NCI-H345 (cell line): ENCODE results near the gene SLC4A11.
"Not testable (repeated sequence)": the region's sequence is repeated elsewhere in the genome, so short reads cannot be mapped to it uniquely, and the experiment has no call there.

Experiments used
- DNase-seq: peaks from one replicate; lab custom pipeline; 2025; lab: John Stamatoyannopoulos, UW

Gene SLC4A11

DNA sequence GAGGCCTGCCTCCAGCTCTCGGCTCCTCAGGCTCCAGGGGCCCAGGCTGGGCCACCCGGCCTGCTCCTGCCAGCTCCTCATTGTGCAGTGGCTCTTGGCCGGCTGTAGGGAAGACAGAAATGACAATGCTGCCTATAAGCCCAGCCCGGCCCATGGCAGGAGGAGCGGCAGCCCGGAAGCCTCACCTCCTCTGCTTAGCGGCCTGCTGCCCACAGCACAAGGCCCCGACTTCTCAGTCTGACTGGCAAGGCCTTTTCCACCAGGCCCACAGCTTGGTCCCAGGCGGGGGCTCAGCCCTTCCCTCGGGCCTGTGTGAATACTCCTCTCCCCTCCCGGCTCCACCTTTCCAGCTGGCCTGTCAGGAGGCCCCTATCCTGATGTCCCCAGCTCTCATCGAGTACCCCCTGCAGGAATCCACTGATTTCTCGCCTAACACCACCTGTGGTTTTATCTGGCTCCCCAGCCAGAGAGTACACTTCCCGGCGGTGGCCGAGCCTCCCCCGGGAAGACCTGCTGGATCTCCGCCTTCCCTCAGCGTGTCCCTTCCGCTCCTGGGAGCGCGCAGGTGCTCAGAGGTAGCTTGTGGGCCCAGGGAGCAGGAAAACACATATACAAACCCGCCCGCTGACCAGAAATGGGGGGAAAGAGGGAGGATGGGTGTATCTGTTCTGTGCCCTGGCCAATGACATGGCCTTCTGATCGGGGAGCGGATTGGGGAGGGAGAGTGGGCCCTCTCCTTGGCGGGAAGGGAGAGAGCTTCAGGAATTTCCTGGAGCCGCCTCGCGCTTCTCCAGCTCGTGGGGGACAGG is 35.5 kb downstream of the SLC4A11 start:
- peak; percentile 51 for DNase-seq

DNA sequence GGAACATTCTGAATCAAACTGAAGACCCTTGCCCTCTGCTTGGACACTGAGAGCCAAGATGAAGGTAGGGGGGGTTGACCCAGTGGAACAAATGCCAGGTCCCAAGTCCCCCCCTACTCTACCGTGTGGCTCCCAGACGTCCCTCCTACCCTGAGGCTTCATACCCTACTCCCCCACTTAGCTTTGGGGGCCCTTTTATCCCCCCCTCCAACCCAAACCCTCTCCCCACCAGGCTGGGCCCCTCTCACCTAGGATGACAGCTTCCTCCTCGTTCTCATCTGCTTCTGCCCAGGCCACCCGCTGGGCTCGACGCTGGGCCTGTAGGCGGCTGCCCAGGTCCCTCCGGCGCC is 36.0 kb downstream of the SLC4A11 start:
- peak; percentile 17 for DNase-seq

GRCh38 chr20:3199976-3200755 is 38.8 kb downstream of the SLC4A11 start:
- no peak for DNase-seq

DNA sequence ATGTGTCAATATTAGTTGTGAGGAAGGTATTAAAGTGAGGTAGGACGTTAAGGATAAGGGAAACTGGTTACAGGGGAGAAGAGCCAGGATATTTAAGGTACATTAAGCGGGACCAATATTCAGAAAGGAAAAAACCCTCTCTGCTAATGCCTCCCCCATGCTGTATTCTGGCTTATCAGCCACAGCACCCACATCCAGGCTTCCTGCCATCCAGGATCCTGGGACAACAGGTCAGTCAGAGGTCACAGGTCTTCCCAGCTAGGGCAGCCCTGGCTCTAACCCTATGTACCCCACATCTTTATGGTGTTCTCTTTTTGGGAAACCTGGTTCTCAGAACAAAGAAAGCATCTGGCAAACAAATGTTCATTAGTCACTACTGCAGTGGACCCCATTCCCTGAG is 39.8 kb downstream of the SLC4A11 start:
- no peak for DNase-seq

- DNase-seq = no peak
These were observed 43.3 kb downstream of the SLC4A11 start for GRCh38 chr20:3195590-3196237.

DNA sequence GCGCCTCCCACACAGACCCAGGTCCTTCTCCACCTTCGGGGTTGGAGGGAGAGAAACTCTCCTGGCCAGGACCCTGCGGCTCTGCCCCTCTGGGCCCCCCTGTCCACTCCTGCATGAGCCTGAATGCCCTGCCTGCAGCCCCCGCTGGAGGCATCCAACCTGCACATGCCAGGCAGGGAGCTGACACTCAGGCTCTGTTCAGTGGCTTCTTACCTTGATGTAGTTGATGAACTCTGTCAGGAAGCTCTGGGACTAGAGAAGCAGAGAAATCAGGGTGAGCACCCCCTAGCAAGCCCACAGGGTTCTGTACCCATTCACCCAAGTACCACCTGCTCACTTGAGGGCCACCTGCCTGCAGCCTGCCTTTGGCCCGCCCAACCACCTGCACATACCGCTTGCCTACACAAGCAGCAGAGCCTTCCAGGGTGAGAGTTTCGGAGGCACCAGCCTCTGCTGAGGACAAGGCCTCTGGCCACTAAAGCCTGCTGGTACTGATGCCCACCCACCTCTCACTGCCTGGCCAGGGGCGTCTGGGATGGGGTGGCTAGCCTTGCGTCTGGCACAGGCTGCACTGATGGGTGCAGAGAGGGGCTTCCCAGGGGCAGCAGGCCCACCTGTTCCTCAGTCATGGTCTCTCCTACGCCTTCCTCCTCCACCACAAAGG is 44.2 kb downstream of the SLC4A11 start:
- peak; percentile 46 for DNase-seq

- DNase-seq = no peak
These were observed 45.0 kb downstream of the SLC4A11 start for GRCh38 chr20:3193806-3194616.

GRCh38 chr20:3192226-3193015 is 46.6 kb downstream of the SLC4A11 start:
- DNase-seq = no peak

DNA sequence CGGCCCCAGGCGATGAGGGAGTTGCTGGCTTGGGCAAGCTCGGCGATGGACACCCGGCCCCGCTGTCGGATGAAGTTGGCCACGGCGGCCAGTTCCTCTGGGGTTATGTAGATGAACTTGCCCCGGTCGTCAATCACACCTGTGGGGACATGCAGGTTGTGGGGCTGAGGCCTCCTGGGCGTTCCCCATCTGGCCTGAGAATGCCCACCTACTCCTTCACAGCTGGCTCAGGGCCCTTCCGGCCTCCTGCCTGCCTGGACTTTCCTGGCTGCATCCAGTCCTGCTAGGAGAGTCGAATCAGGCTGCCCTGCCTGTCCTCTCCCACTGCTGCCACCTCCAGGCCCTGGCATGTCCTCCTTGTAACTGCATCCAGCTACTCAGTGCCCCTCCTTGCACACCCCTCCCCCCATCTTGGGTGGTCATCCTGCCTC is 48.3 kb downstream of the SLC4A11 start:
- no peak for DNase-seq

GRCh38 chr20:3189561-3190131 is 49.3 kb downstream of the SLC4A11 start:
- DNase-seq = no peak

DNA sequence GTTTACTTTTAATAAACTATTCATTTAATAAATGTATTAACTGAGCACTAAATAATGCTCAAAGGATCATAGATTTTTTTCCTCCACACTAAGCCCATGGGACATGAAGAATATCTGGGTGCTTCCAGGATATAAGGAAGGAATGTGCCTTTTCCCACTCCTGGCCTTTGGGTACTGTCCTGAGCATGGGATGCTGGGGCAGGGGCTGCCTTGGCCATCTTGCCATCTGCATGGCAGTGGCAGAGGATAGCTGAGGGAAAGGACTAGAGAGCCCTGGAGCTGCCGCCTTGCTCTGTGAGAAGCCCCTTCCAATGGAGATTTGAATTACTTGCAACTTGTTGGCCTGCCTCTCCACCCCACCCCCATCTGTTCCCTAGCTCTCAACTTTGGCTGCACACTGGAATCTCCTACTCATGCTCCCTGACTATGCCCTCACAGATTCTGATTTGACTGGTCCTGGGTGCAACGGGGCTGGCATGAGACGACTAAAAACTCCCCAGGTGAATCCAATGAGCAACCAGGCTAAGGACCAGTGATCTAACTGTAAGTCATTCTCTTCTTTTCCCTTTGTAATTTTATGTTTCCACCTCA is 50.1 kb downstream of the SLC4A11 start:
- DNase-seq = no peak

DNA sequence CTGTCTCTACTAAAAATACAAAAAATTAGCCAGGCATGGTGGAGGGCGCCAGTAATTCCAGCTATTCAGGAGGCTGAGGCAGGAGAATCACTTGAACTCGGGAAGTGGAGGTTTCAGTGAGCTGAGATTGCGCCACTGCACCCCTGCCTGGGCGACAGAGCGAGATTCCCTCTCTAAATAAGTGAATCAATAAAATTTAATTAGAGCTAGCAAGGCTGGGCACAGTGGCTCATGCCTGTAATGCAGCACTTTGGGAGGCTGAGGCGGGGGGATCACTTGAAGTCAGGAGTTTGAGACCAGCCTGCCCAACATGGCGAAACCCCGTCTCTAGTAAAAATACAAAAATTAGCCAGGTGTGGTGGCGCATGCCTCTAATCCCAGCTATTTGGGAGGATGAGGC is 51.1 kb downstream of the SLC4A11 start:
- DNase-seq = not testable (repeated sequence)

DNA sequence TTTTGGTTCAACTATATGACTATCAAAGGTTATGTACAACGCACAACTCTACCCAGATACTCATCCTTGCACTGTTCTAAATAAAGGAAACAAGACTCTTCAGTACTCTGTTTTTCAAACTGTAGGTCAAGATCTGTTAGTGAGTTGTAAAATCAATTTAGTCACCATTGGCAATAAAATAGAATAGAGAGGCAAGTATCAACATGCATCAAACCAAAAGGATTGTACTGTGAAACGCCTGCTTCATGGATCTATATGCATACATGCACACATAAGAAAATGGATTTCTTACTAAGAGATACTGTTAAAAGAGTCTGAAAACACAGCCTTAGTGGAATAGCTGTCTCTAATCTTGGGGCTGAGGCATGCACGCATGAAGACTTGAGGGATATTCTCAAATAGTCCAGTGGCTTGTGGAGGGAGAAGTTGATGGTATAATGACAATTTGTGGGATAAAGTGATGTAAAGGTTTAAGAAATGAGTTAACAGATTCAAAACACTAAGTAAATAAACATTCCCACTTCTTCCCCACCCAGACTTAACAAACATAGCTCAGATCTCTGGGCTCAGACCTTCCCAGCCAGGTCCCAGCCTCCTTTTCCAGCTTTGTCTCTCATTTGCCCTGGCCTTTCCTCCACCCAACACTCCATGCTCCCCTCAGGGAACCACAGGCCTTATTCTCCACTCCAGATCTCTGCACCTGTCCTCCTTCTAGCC is 54.9 kb downstream of the SLC4A11 start:
- no peak for DNase-seq

DNA sequence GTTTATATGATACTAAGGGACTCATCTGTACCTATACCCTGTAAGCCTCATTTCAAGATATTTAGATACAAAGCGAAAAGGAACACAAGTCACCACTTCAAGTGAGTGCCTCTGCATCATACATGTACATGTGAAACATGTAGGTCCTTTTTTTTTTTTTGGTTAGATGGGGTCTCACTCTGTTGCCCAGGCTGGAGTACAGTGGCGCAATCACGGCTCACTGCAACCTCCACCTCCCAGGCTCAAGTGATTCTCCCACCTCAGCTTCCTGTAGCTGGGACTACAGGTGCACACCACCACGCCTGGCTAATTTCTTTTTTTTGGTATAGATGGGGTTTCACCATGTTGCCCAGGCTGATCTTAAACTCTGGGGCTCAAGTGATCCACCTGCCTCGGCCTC is 56.6 kb downstream of the SLC4A11 start:
- DNase-seq = not testable (repeated sequence)

- no peak for DNase-seq
These were observed 57.7 kb downstream of the SLC4A11 start for GRCh38 chr20:3181270-3181669.

- no peak for DNase-seq
These were observed 58.7 kb downstream of the SLC4A11 start for GRCh38 chr20:3180319-3180718.

- DNase-seq = no peak
These were observed 61.1 kb downstream of the SLC4A11 start for GRCh38 chr20:3177746-3178485.
